SU-DHL-6 (cell line): ENCODE data around the gene ZNF317.

Experiments
- H2AFZ ChIP-seq: fragments of 200-600 bp; sonication (generic); 2 replicates; pipeline ENCODE4 v1.6.1; 2014; ENCODE audit warnings: low read depth, mild to moderate bottlenecking, moderate library complexity, mixed read lengths, antibody characterized with exemption, low read length; ENCODE audit not compliant: severe bottlenecking
- H3F3A ChIP-seq: fragments of 200-600 bp; shearing (Covaris generic); 2 replicates; pipeline ENCODE4 v1.6.0; 2016; ENCODE audit warnings: antibody characterized with exemption, mild to moderate bottlenecking; ENCODE audit not compliant: insufficient read depth
- H3K27ac ChIP-seq: fragments of 200-600 bp; sonication (generic); 2 replicates; pipeline ENCODE4 v1.5.1; 2016; ENCODE audit warnings: low read depth, mild to moderate bottlenecking, low read length, moderate library complexity, mixed read lengths
- H3K27me3 ChIP-seq: fragments of 200-600 bp; sonication (generic), shearing (Covaris generic); 2 replicates; pipeline ENCODE4 v1.6.0; 2014; ENCODE audit warnings: mild to moderate bottlenecking, low read length
- H3K36me3 ChIP-seq: fragments of 200-600 bp; sonication (generic); 2 replicates; pipeline ENCODE4 v1.6.1; 2014; ENCODE audit warnings: mild to moderate bottlenecking, low read length, mixed read lengths
- H3K4me2 ChIP-seq: fragments of 300-600, 200-600 bp; shearing (Covaris generic), sonication (generic); 2 replicates; pipeline ENCODE4 v1.6.0; 2014; ENCODE audit warnings: low read length, low read depth, mild to moderate bottlenecking; ENCODE audit not compliant: poor library complexity, severe bottlenecking
- H3K4me3 ChIP-seq: fragments of 200-600 bp; sonication (generic); 2 replicates; pipeline ENCODE4 v1.5.1; 2014; ENCODE audit warnings: antibody characterized with exemption, low read length, mild to moderate bottlenecking, mixed read lengths; ENCODE audit not compliant: insufficient read depth, poor library complexity, severe bottlenecking
- H3K79me2 ChIP-seq: fragments of 200-600 bp; sonication (generic); 2 replicates; pipeline ENCODE4 v1.6.1; 2014; ENCODE audit warnings: mild to moderate bottlenecking, low read length, moderate library complexity; ENCODE audit not compliant: insufficient read depth
- H3K9ac ChIP-seq: fragments of 200-600 bp; sonication (generic); 2 replicates; pipeline ENCODE4 v1.7.0; 2014; ENCODE audit warnings: mild to moderate bottlenecking, low read length
- H3K9me2 ChIP-seq: fragments of 200-600 bp; sonication (generic); replicated peaks from 2 replicates; pipeline ENCODE4 v1.6.1; 2014; ENCODE audit warnings: low read length; ENCODE audit not compliant: insufficient read depth
- H3K9me3 ChIP-seq: fragments of 200-600 bp; sonication (generic); 2 replicates; pipeline ENCODE4 v1.6.1; 2014; ENCODE audit warnings: low read length, mixed read lengths; ENCODE audit not compliant: insufficient read depth
- H4K20me1 ChIP-seq: fragments of 200-600 bp; sonication (generic); 2 replicates; pipeline ENCODE4 v1.6.1; 2014; ENCODE audit warnings: low read depth, mild to moderate bottlenecking, antibody characterized with exemption, low read length, moderate library complexity, mixed read lengths
- EZH2phosphoT487 ChIP-seq: fragments of 200-600 bp; sonication (generic), shearing (Covaris generic); conservative IDR thresholded peaks from 2 replicates; pipeline ENCODE4 v1.6.1; 2018; ENCODE audit warnings: mild to moderate bottlenecking, antibody characterized with exemption, low read length, moderate library complexity, mixed read lengths
- TF ChIP-seq, protein P1 (sequence below): fragments of 200-600 bp; sonication (generic); IDR thresholded peaks from one replicate; pipeline ENCODE4 v1.5.1; 2017; ENCODE audit warnings: antibody characterized with exemption, mild to moderate bottlenecking, low read length, moderate library complexity; ENCODE audit not compliant: insufficient read depth, poor library complexity, severe bottlenecking

ZNF317 gene

GRCh38 chr19:9115307-9115813 lies 24.8 kb upstream of the ZNF317 start, which contains the start of gene OR7G1:
Gene OR7G1, minus strand, starts transcription at chr19:9115763. Its CDS starts 0 bp downstream, at chr19:9115763.
- Histone ChIP-seq H3K27me3 (no peaks in the 10 kb centered on the region), H3K27ac (no peak within 1 kb of the TSS), H3F3A (no peaks in the 10 kb centered on the region), H3K4me2 (no peak within 1 kb of the TSS), H3K79me2 (no peaks in the 10 kb centered on the region), H3K36me3 (no peaks in the 10 kb centered on the region), H3K9me3 (no peaks in the 10 kb centered on the region), H4K20me1 (no peaks in the 10 kb centered on the region), H3K4me3 (no peak within 1 kb of the TSS), H3K9ac (no peak within 1 kb of the TSS), H3K9me2 (no peaks in the 10 kb centered on the region), H2AFZ (no peak within 1 kb of the TSS)
- TF ChIP-seq EZH2phosphoT487, result no peak
- TF ChIP-seq, protein P1, sequence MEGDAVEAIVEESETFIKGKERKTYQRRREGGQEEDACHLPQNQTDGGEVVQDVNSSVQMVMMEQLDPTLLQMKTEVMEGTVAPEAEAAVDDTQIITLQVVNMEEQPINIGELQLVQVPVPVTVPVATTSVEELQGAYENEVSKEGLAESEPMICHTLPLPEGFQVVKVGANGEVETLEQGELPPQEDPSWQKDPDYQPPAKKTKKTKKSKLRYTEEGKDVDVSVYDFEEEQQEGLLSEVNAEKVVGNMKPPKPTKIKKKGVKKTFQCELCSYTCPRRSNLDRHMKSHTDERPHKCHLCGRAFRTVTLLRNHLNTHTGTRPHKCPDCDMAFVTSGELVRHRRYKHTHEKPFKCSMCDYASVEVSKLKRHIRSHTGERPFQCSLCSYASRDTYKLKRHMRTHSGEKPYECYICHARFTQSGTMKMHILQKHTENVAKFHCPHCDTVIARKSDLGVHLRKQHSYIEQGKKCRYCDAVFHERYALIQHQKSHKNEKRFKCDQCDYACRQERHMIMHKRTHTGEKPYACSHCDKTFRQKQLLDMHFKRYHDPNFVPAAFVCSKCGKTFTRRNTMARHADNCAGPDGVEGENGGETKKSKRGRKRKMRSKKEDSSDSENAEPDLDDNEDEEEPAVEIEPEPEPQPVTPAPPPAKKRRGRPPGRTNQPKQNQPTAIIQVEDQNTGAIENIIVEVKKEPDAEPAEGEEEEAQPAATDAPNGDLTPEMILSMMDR, result no peak

DNA sequence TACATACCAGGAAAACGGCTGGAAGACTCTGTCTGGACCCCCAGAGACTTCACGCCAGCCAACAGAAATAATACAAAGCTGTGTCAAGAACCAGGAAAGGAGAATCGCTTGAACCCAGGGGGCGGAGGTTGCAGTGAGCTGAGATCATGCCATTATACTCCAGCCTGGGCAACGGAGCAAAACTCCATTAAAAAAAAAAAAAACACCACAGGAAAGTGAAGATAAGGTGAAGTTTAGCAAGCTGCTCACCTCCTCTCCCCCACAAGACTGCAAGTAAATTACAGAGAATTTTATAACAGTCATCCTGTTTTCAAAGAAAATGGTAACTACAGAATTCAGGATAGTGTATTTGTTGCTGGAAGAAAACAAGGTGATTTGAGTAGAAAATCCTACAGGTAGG lies 23.6 kb upstream of the ZNF317 start:
- H3F3A ChIP-seq, result no peaks in the 10 kb centered on the region
- no peaks in the 10 kb centered on the region for H3K9me2 ChIP-seq
- H3K27ac ChIP-seq, result no peak overlapping the region
- no peak overlapping the region for H3K9ac ChIP-seq
- H3K9me3 ChIP-seq, result no peaks in the 10 kb centered on the region
- H4K20me1 ChIP-seq, result no peaks in the 10 kb centered on the region
- TF ChIP-seq, protein P1, result no peak
- TF ChIP-seq EZH2phosphoT487, result no peak
- H3K4me2 ChIP-seq, result no peak overlapping the region
- H3K36me3 ChIP-seq, result no peaks in the 10 kb centered on the region
- no peaks in the 10 kb centered on the region for H3K27me3 ChIP-seq
- H3K4me3 ChIP-seq, result no peak overlapping the region
- no peaks in the 10 kb centered on the region for H3K79me2 ChIP-seq
- H2AFZ ChIP-seq, result no peak overlapping the region

- Histone ChIP-seq H3K9ac (no peak within 1 kb of the TSS), H2AFZ (no peak within 1 kb of the TSS), H3K36me3 (no peaks in the 10 kb centered on the region), H3K9me2 (no peaks in the 10 kb centered on the region), H3K27me3 (no peaks in the 10 kb centered on the region), H3K9me3 (no peaks in the 10 kb centered on the region), H3K79me2 (no peaks in the 10 kb centered on the region), H3K4me3 (no peak within 1 kb of the TSS), H3K4me2 (no peak within 1 kb of the TSS), H4K20me1 (no peaks in the 10 kb centered on the region), H3K27ac (no peak within 1 kb of the TSS), H3F3A (no peaks in the 10 kb centered on the region)
- no peak for TF ChIP-seq EZH2phosphoT487
- TF ChIP-seq, protein P1, result no peak
Observed at GRCh38 chr19:9126900-9127405, 13.2 kb upstream of the ZNF317 start, which contains the start of gene OR7G3. Gene OR7G3, minus strand, starts transcription at chr19:9126950. Its CDS starts 0 bp downstream, at chr19:9126950.
